Measurements from ENCODE around the gene INO80C.
"Not testable (repeated sequence)": the region's sequence is repeated elsewhere in the genome, so short reads cannot be mapped to it uniquely, and the experiment has no call there.

Gene INO80C

DNA sequence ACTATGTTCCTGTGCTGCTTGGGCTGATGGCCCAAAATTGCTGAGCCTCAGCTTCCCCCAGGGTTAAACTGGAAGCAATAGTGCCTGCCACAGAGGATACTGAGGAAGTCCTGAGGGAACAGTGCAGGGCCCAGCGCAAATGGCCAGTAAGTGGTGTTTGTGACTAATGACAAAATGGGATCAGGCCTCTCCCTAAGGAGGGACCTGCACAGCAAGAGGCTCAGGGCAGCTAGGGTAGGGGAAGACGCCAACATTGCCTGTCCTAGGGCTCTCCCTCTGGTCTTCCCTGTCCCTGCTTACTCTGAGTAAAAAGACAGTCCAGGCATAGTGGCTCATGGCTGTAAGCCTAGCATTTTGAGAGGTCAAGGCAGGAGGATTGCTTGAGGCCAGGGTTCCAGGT, 37.8 kb downstream of the INO80C start:
- no peak for DNase-seq (ENCODE audit: low spot score)

DNA sequence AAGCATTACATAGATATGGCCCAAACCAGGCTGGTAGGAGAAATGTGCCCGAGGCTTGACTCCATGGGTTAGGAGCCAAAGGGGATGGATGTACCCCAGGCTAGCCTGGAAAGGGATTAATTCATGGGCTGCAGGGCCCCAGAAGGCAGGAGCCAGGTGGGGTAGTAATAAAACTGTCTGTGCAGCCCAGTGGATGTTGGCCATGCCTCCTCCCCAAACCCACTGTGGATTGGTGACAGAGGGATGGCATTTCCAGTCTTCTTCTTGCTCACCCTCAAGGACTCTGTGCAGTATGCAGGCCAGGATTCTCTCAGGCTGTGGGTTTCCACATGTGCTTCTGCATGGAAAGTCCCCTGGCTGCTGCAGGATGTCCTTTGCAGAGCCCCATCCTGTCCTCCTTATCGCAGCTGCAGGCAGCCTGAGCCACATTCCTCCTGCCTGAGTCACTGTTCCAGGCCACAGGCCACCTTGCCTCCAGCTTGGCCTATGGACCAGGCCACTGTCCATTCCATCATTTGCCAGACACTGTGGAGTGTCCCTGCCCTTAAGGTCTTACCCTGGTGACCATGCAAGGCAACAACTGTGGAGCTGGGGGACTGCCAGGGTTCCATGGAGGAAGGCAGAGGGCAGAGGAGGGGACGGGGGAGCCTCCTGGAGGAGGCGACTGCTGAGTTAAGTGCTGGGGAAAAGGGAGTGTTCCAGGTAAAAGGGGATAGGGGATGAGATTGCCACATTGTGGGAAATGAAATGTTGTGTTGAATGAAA, 38.9 kb downstream of the INO80C start:
- no peak for DNase-seq (ENCODE audit: low spot score)

DNA sequence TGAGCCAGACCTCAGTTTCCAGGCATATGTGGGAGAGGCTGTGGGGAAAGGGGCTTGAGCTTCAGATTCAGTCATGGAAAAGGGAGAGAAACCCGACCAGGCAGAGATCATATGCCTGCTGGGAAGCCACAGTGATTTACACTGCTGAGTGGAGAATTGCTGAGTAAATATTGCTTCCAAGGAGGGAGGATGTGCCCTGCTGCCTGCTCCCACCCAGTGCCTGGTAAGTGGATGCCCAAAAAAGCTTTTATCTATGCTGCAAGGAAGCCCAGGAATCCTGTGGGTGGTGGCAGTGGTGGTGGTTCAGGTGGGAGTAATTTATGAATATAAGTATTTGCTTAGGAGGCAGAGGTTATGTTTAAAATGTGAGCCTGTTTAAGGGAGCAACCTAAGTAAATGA, 39.5 kb downstream of the INO80C start:
- DNase-seq (ENCODE audit: low spot score): no peak

DNA sequence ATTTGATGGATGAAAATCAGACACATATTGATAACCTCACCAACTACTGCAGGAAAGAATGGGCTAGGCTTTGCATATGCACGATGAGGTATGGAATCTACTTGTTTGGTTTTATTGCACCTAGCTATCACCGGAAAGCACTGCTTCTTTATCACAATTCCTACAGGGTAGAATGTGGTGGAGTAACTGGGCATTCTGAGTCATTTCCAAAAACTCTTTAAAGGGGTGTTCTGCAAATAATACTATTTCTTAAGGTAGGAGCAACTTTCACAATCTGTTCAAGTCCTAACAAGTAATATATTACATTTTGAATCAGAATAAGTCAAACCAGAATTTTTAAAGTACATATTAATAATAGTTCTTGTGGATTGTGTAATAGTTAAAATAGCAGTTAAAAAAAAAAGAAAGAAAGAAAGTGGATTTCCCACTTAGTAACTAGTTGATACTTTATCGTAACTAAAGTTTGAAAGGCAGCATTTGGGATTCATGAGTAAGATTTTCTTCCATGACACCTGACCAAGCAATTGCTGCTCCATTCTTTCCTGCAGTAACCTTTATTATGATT, 40.5 kb downstream of the INO80C start:
- DNase-seq (ENCODE audit: low spot score): no peak

DNA sequence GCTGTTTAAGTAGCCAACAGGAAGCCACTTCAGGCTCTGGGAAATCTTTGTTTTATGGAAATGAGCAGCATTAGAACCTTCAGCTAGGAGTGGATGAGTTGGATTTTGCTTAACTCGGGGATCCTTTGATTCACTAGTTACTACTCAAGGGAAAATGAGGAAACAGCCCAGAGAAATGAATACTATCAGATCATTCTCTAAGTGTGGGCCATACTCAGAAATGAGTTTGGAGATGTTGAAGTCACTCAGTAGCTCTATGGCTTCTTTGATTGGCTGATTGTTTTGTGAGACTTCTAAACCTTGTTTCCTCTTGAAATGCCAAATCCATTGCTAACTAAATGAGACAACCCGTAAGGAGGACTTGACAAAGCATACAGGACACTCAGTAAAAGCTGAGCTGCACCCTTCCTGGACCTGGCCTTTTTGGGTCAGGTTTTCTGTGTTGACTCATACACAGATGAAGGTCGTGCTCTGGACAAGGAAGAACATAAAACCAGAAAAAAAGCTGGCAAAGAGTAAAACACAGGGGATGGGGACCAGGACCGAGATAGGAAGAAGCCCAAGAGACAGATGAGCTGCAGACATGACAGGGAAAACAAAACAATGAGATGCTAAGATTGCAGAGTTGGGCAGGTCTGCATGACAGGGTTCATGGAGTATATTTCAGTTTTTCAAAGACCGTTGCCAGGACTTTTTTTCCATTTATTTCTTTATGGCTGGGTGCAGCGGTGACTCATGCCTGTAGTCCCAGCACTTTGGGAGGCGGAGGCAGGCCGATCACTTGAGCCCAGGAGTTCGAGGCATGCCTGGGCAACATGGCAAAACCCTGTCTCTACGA, 41.6 kb downstream of the INO80C start:
- no peak for DNase-seq (ENCODE audit: low spot score)

DNA sequence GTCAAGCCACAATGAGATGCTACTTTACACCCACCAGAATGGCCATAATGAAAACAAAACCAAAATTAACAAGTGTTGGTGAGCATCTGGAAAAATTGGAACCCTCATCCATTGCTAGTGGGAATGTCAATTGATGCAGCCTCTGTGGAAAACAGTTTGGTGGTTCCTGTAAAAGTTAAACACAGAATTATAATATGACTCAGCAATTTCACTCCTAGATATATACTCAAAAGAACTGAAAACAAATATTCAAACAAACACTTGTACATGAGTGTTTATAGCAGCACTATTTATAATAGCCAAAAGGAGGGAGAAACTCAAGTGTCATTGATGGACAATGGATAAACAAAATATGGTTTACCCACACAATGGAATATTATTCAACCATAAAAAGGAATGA, 43.0 kb downstream of the INO80C start:
- no peak for DNase-seq (ENCODE audit: low spot score)

DNA sequence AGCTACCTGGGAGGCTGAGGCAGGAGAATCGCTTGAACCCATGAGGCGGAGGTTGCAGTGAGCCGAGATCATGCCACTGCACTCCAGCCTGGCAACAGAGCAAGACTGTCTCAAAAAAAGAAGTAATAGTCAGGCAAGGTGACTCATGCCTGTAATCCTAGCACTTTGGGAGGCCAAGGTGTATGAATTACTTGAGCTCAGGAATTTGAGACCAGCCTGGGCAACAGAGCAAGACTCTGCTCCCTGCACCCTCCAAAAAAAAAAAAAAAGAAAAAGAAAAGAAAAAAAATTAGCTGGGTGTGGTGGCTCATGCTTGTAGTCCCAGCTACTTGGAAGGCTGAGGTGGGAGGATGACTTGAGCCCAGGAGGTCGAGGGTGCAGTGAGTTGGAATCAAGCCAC, 44.7 kb downstream of the INO80C start:
- DNase-seq (ENCODE audit: low spot score): not testable (repeated sequence)

DNA sequence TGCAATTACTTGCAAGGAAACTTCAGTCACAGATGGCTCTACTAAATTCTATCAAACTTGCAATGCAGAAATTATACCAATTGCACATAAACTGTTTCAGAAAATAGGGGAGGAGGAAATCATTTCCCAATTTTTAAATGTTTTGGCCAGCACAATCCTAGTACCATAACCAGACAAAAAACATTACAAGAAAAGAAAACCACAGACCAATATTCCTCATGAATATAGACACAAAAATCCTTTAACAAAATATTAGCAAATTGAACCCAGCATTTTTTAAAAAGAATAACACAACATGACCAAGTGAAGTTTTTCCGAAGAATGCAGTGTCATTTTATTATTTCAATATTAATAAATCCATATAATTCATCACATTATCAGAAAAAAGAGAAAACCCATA, 45.8 kb downstream of the INO80C start:
- no peak for DNase-seq (ENCODE audit: low spot score)

DNA sequence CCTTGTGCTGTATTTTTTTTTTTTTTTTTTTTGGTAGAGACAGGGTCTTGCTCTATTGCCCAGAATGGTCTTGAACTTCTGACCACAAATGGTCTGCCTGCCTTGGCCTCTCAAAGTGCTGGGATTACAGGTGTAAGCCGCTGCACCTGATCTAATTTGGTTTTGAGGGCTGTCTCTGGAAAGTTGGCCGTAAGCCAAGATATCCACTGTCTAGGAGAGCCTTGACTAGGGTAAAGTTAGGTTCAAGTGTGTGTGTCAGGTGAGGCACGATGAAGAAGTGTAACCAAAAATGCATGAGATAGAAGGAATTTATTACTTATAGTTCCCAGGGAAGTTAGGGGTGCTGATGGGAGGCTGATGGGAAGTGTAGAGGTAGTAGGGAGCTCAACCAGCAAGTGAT, 46.7 kb downstream of the INO80C start:
- DNase-seq (ENCODE audit: low spot score): peak; percentile 20

DNA sequence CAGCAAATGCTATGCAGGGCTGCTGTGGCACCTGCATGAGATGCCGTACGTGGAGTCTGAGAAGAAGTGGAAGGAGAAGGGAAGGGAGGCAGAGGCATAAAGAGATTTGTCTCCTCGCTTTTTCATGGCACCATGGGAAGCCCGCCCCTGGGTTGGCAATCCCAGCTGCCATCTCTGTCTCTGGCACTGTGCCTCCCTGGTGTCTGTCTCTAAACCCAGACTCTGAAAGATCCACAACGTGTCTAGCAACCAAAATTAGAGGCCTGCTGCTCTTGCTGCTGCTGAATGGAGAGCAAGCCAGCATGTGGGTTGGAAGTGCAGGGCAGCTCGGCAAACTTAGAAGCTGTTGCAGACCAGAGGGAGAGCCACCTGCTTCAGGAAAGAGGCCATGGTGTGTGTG, 53.1 kb downstream of the INO80C start:
- no peak for DNase-seq (ENCODE audit: low spot score)

DNA sequence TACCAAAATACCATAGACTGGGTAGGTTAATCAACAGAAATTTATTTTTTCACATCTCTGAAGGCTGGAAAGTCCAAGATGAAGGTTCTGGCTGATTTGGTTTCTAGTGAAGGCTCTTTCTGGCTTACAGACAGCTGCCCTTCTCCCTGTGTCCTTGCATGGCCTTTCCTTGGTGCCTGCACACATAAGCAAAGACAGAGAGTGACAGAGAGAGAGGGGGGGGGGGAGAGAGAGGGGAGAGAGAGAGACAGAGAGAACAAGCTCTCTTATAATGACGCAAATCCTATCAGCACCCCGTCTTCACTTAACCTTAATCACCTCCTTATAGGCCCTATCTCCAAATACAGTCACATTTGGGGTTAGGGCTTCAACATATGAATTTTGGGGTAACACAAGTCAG, 53.9 kb downstream of the INO80C start:
- no peak for DNase-seq (ENCODE audit: low spot score)

DNA sequence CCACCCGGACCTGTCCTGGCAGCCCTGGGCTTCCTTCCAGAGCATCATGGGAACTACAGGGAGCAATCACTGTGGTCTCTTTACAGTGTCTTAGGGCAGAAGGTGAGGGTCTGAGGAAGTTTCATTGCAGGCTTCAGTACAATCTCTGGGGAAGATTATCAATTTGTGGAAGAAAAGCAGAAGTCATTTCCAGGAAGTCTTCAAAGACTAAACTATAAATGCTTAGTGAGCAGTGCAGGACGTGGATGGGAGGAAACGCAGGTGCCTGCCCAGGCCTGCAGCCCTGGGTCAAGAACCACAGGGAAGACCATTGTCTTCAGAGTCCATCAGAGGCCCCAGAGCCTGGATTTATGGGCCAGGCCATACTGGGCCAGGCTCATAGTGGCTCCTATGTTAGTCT, 54.3 kb downstream of the INO80C start:
- no peak for DNase-seq (ENCODE audit: low spot score)

DNA sequence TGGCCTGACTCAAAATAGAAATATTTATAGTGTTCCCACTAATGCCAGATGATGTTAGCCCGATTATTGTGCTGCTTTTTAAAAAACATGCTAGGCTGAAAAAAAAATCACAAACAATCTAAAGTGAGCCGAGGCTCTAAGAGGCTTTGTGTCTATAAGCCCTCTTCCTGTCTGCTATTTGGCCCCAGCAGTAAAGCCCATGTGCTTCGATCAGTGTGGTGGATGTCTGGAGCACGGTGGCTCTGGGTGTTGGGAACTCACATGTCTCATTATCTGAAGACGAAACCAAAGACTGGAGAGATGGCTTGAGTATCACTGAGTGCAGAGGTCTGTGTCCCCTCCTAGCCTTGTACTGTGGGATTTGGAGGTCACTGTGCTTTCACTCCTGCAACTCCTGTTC, 55.1 kb downstream of the INO80C start:
- no peak for DNase-seq (ENCODE audit: low spot score)

DNA sequence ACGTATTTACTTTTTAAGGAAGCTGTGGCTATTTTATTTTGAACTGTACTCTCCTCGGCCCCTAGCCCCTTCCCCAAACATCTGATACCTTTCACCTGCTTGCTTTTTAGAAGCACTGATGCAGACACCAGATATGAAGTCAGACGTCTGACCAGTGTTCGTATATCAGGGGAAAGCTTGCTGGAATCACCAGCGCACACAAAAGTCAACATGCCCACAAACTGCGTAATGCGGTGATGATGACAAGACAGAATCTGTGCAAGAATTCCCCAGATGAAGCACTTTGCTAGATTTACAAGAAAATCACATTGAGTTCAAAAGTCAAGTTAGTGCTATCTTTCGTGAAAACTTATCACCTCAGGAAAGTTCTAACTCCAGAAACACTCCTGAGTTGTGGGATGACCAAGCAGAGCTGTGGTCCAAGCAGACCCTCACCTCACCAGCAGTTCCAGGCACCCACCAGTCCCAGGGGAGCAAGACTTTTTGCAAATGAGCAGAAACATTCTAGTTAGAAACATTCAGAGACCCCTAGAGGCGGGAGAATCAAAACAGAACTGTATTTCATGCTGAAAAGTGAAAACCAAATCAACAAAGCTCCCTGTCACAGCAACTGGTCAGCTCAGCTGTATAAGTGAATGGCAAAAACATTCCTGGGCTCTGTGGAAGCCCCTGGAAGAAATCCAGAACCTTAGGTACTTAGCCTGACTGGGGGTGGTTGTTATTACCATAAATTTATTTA, 55.7 kb downstream of the INO80C start:
- DNase-seq (ENCODE audit: low spot score): no peak

DNA sequence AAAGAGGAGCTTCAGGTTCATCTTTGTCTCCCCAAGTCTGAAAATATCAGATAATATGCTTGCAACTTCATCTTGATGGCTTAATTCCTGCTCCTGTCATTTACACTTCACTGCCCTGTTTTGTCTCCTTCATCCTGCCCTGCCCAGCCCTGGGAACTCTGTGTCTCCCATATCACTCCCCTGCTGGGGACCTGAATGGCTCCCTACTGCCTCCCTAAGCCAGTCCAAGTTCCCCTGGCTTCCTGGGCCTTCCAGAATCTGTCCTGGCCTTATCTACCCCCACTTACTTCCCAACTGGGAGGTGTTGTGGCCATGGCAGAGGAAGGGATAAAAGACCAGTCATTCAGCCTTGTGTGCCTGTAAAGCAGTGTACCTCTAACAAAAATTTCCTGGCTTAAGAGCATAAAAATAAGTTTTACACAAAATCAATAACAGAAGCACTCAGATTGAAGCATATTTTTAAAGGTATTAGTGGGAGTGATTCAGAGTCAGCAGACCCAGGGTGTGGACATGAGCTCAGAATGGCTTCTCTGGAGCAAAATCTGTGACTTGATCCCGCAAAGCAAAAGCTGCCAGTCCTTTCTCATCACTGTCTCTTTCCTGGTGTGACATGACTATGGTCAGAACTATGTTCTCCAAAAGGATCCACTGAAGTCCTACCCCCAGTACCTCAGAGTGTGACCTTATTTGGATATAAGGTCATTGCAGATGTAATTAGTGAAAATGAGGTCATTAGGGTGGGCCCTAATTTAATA, 59.1 kb downstream of the INO80C start:
- no peak for DNase-seq (ENCODE audit: low spot score)

DNA sequence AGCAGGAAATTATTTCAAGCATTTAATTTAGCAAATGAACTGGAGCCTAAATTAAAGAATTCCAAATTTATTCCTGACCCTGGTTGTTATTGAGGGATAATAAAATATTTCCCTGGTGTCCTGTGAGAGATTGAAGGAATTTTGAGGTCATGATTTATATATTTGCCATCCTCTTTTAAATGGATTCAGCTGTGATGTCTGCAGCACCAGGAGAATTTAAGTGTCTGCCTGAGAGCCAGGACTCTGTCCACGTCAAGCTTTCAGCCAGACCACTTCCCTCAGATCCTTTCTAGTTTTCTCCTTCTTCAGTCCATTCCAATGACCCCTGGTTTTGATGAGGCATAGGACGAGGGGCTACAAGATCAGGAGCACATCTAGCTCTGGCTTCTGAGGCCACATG, 59.9 kb downstream of the INO80C start:
- DNase-seq (ENCODE audit: low spot score): no peak

DNA sequence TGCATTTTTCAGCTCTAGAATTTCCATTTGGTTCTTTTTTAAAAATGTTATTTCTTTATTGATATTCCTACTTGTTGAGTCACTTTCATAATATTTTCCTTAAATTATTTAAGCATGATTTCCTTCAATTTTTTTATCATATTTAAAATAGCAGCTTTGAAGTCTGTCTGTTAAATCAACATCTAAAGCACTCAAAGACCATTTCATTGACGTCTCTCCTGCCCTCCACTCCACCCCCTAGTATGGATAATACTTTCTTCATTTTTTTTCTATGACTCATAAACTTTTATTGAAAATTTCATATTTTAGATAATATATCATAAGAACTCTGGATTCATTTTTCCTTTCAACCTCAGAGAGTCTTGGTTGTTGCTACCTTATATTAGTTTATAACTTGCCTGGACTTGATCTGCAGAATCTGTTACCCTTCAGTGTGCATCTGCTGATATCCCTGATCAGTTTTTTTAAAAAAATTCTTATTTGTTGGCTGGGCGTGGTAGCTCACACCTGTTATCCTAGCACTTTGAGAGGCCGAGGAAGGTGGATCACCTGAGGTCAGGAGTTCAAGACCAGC, 61.6 kb downstream of the INO80C start:
- DNase-seq (ENCODE audit: low spot score): no peak

DNA sequence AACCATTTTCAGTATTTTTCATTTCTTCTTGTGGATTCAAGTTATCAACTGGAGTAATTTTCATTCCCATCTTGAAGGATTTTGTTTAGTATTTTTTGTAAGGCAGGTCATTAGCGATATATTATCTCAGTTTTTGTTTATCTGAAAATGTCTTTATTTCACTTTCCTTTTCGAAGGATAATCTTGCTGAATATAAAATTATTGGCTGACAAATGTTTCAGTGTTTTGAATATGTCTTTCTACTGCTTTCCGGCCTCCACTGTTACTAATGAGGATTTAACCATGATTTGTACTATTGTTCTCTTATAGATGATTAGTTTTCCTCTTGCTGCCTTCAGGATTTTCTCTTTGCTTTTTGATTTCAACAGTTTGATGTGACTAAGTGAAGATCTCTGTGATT, 62.4 kb downstream of the INO80C start:
- DNase-seq (ENCODE audit: low spot score): no peak

DNA sequence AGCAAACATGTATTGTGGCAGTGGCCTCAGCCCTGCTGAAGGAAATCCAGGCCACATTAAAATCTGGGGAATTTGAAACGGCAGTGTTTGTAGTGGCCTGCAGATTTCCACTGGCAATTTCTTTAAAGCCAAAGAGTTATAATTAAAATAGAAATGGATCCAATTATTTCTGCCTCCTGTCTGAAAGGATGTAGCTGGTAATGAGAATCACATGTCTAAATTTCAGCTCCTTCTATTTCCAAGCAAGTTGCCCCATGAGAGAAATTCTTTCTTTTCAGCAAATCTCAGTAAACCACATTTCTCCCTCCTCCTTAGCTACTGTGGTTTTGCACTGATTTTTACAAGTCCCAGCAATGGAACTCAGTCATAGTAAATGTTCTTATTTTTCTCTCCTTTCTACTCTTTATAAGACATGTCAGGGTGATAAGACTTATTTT, 65.2 kb downstream of the INO80C start:
- DNase-seq (ENCODE audit: low spot score): no peak

DNA sequence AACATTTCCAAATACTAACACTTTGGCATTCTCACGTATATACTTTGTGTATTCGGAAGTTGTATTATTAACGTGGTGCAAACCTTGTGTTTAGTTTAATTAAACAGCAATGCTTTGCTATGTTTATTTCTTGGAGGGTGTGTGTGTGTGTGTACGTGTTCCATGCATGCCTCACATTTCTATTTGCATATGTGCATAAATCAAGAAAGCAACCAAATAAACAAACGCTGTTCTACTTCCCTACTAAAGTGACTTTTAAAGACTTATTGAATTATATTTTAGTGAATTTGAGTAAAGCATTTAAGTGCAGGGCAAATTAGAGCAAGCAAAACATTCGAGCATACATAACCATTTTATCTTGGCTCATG, 66.4 kb downstream of the INO80C start:
- DNase-seq (ENCODE audit: low spot score): no peak

DNA sequence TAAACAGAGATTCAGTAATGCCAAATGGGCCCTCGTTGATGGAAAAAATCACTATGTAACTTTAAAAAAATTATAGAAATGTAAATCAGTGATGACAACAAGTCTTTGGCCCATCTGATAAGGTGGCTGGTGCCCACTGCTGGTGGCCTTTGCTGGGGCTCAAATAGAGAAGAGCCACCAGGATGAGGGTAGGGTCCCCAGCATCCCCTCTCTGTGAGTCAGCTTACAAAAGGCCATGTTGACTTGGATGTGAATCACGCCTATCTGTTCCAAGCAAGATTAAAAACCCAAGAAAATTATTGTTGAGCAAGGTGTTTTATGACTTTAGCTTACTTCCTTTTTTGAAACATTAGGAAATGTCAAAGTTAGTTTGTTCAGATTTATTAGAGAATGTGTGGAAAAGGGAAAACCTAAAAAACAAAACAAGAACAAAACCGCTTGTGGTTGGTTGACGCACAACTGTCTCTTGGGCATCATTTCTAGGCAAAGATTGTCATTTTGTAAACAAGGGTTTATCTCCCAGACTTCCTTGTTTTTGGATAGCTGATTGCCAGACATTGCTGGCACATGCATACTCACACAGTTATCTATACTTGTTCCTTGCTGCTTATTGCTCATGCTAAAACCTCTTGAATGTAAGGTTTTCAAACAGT, 66.9 kb downstream of the INO80C start:
- DNase-seq (ENCODE audit: low spot score): no peak

All from hematopoietic multipotent progenitor cell treated with erythropoietin and hydrocortisone succinate and interleukin-3 and kit ligand, for 15 days (in vitro differentiated cells).